PC-9 (cell line): ENCODE measurements around the gene MYH11. TPM values are rescaled to one million over a fixed set of nuclear protein-coding genes. Genes with fewer than 3 reads are reported as not detected.

Source experiments
- BruUV-seq: library from RNA; stranded (reverse); fragments of 400-500 nt; replicated peaks from 2 replicates; lab custom pipeline; 2021; lab: Mats Ljungman, UMichigan
- CTCF ChIA-PET: fragments of 300-600 bp; sonication (Branson Sonifier 250); formaldehyde crosslinking; loops from one replicate; lab custom pipeline; 2022; ENCODE audit warnings: antibody characterized with exemption; lab: Charles Lee
- POLR2A ChIA-PET: fragments of 300-600 bp; sonication (Branson Sonifier 250); formaldehyde crosslinking; loops from one replicate; lab custom pipeline; 2022; ENCODE audit warnings: antibody characterized with exemption; ENCODE audit not compliant: unreplicated experiment; lab: Charles Lee
- DNase-seq, 2 experiments: peaks; one replicate each; pipeline versions ENCODE4 v3.0.0 to v3.0.0-alpha.2; 2015 to 2022; ENCODE audit warnings: mixed read lengths in 1 of 2
- H2AFZ ChIP-seq: fragments of 200-600 bp; sonication (generic); 2 replicates; pipeline ENCODE4 v1.8.1; 2017; ENCODE audit warnings: antibody characterized with exemption
- H3F3A ChIP-seq: fragments of 200-600 bp; sonication (generic); 2 replicates; pipeline ENCODE4 v1.8.1; 2017; ENCODE audit warnings: antibody characterized with exemption, mild to moderate bottlenecking, low read depth; ENCODE audit not compliant: insufficient read depth
- H3K27ac ChIP-seq: fragments of 200-600 bp; sonication (generic); 2 replicates; pipeline ENCODE4 v1.6.1; 2016; ENCODE audit warnings: mixed run types
- H3K27me3 ChIP-seq: fragments of 200-600 bp; sonication (generic); 2 replicates; pipeline ENCODE4 v1.6.1; 2016; ENCODE audit warnings: low read depth, mixed run types; ENCODE audit not compliant: insufficient read depth
- H3K36me3 ChIP-seq: fragments of 200-600 bp; sonication (generic); 2 replicates; pipeline ENCODE4 v1.6.1; 2016; ENCODE audit warnings: low read depth, mixed run types
- H3K4me1 ChIP-seq: fragments of 200-600 bp; sonication (generic); replicated peaks from 2 replicates; pipeline ENCODE4 v1.6.1; 2016; ENCODE audit warnings: mixed run types; ENCODE audit not compliant: insufficient read depth
- H3K4me2 ChIP-seq: fragments of 200-600 bp; sonication (generic); 2 replicates; pipeline ENCODE4 v1.6.1; 2017; ENCODE audit warnings: mixed run types
- H3K4me3 ChIP-seq: fragments of 200-600 bp; sonication (generic); 2 replicates; pipeline ENCODE4 v1.6.1; 2016; ENCODE audit warnings: mixed run types
- H3K79me2 ChIP-seq: fragments of 200-600 bp; sonication (generic); 2 replicates; pipeline ENCODE4 v1.6.1; 2017; ENCODE audit warnings: low read depth, mixed run types
- H3K9me2 ChIP-seq: fragments of 200-600 bp; sonication (generic); 2 replicates; pipeline ENCODE4 v1.8.1; 2017; ENCODE audit warnings: mild to moderate bottlenecking; ENCODE audit not compliant: insufficient read depth
- H3K9me3 ChIP-seq: fragments of 200-600 bp; sonication (generic); 2 replicates; pipeline ENCODE4 v1.8.1; 2016; ENCODE audit warnings: low read depth; ENCODE audit not compliant: insufficient read depth
- H4K20me1 ChIP-seq: fragments of 200-600 bp; sonication (generic); 2 replicates; pipeline ENCODE4 v1.8.1; 2017; ENCODE audit not compliant: insufficient read depth
- EZH2 ChIP-seq: fragments of 200-600 bp; sonication (generic); IDR thresholded peaks from 2 replicates; pipeline ENCODE4 v1.8.0; 2017; ENCODE audit warnings: antibody characterized with exemption, low read depth
- intact Hi-C: fragments of 100-400 bp; cut with micrococcal nuclease; formaldehyde crosslinking; loops from one replicate; pipeline ENCODE4 v1.10.0; 2022; ENCODE audit not compliant: unreplicated experiment
- total RNA-seq: library from RNA; stranded (reverse); gene quantifications from 2 replicates; pipeline ENCODE4 v1.2.3, GENCODE V29; 2021
- TF ChIP-seq, protein P1 (sequence below): fragments of 200-600 bp; sonication (generic); conservative IDR thresholded peaks from 2 replicates; pipeline ENCODE4 v1.6.1; 2017; ENCODE audit warnings: mixed run types, antibody characterized with exemption, mild to moderate bottlenecking, moderate library complexity

The MYH11 gene
- total RNA-seq, 1 experiment from 2014 or later, result 0.11 TPM

DNA sequence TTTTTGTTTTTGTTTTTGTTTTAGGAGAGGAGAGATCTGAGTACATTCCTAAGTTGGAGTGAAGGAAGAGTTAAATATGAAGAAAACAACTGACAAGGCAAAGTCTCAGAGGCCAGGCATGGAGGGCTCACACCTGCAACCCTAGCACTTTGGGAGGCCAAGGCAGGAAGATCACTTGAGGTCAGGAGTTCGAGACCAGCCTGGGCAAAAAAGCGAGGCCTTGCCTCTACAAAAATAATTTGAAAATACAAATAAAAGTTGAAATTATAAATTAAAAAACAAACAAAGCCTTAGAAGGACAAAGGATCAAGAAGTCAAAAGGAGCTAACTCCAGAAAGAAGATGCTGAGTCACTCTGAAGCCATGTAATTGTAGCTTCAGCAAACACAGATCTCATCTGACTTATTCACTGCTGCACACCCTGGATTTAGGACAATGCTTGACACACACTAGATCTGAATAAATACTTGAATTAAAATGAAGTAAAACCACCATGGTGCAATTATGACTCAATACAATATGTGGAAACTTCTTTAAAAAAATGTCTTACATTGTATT lies 22.5 kb upstream of the MYH11 start:
- POLR2A ChIA-PET, result interaction anchor here (0.6 to 1.2 kb wide), 5 partner anchors 66 to 193 kb away, joined by 3 to 8 read pairs (median 4); no protein-coding TSS in a partner anchor
- Histone ChIP-seq H4K20me1 (no peaks in the 10 kb centered on the region), H3K4me1 (peaks cover 42% of the 10 kb centered on the region), H3F3A (peaks cover 62% of the 10 kb centered on the region), H3K36me3 (peaks cover 45% of the 10 kb centered on the region), H3K9me2 (no peaks in the 10 kb centered on the region), H3K9me3 (no peaks in the 10 kb centered on the region), H3K27me3 (no peaks in the 10 kb centered on the region), H3K79me2 (peaks cover 63% of the 10 kb centered on the region), H3K4me2 (peak overlapping the region; percentile 50), H2AFZ (no peak overlapping the region), H3K4me3 (no peak overlapping the region), H3K27ac (peak overlapping the region; percentile 96)
- no TSS peak for BruUV-seq
- intact Hi-C loops, result loop anchor here (1.0 to 5.0 kb wide), 6 partner anchors 19 to 195 kb away; no protein-coding TSS in a partner anchor
- peak; percentile 44 to 96 for DNase-seq
- no peak for TF ChIP-seq EZH2
- TF ChIP-seq, protein P1, sequence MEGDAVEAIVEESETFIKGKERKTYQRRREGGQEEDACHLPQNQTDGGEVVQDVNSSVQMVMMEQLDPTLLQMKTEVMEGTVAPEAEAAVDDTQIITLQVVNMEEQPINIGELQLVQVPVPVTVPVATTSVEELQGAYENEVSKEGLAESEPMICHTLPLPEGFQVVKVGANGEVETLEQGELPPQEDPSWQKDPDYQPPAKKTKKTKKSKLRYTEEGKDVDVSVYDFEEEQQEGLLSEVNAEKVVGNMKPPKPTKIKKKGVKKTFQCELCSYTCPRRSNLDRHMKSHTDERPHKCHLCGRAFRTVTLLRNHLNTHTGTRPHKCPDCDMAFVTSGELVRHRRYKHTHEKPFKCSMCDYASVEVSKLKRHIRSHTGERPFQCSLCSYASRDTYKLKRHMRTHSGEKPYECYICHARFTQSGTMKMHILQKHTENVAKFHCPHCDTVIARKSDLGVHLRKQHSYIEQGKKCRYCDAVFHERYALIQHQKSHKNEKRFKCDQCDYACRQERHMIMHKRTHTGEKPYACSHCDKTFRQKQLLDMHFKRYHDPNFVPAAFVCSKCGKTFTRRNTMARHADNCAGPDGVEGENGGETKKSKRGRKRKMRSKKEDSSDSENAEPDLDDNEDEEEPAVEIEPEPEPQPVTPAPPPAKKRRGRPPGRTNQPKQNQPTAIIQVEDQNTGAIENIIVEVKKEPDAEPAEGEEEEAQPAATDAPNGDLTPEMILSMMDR, result 0 out of 2 replicates have a peak, but pooled peaks have one; percentile 14
- CTCF ChIA-PET, result no interaction called here

GRCh38 chr16:15876503-15876902 lies 19.7 kb upstream of the MYH11 start:
- BruUV-seq, result no TSS peak
- intact Hi-C loops, result loop anchor here (5.0 kb wide), 1 partner anchor 141 kb away; no protein-coding TSS in a partner anchor
- peak overlapping the region; percentile 23; the same call in 1 of the 2 replicates for H3K27ac ChIP-seq
- H3K9me2 ChIP-seq, result no peaks in the 10 kb centered on the region
- ChIA-PET CTCF (no interaction called here), POLR2A (no interaction called here)
- H3K36me3 ChIP-seq, result peaks cover 47% of the 10 kb centered on the region
- peaks cover 51% of the 10 kb centered on the region for H3F3A ChIP-seq
- H2AFZ ChIP-seq, result no peak overlapping the region
- no peaks in the 10 kb centered on the region for H3K9me3 ChIP-seq
- H3K27me3 ChIP-seq, result no peaks in the 10 kb centered on the region
- no peak overlapping the region for H3K4me3 ChIP-seq
- H3K4me2 ChIP-seq, result no peak overlapping the region
- peaks cover 41% of the 10 kb centered on the region for H3K4me1 ChIP-seq
- DNase-seq, result peak in 1 of 2 experiments; percentile 43
- no peaks in the 10 kb centered on the region for H4K20me1 ChIP-seq
- peaks cover 47% of the 10 kb centered on the region for H3K79me2 ChIP-seq
- TF ChIP-seq, protein P1, result no peak

- no peak overlapping the region for H3K4me3 ChIP-seq
- peaks cover 48% of the 10 kb centered on the region for H3K36me3 ChIP-seq
- H2AFZ ChIP-seq, result no peak overlapping the region
- BruUV-seq, result no TSS peak
- H3K79me2 ChIP-seq, result peaks cover 37% of the 10 kb centered on the region
- peaks cover 39% of the 10 kb centered on the region for H3F3A ChIP-seq
- H3K4me2 ChIP-seq, result no peak overlapping the region
- no peaks in the 10 kb centered on the region for H4K20me1 ChIP-seq
- DNase-seq, result peak; percentile 39 to 57
- H3K9me3 ChIP-seq, result no peaks in the 10 kb centered on the region
- TF ChIP-seq, protein P1, result peak; percentile 81
- no peak for TF ChIP-seq EZH2
- H3K9me2 ChIP-seq, result no peaks in the 10 kb centered on the region
- H3K4me1 ChIP-seq, result peaks cover 24% of the 10 kb centered on the region
- H3K27ac ChIP-seq, result peak overlapping the region; percentile 27
- CTCF ChIA-PET, result interaction anchor here (0.6 to 1.3 kb wide), 9 partner anchors 15 to 200 kb away, joined by 3 to 13 read pairs (median 4); no protein-coding TSS in a partner anchor
- POLR2A ChIA-PET, result interaction anchor here (0.6 to 1.2 kb wide), 5 partner anchors 14 to 78 kb away, joined by 3 to 13 read pairs (median 7); partner anchors contain the start of gene CEP20
- intact Hi-C loops, result loop anchor here (1.0 to 5.0 kb wide), 2 partner anchors 142 to 252 kb away; no protein-coding TSS in a partner anchor
- H3K27me3 ChIP-seq, result no peaks in the 10 kb centered on the region
These were observed 18.0 kb upstream of the MYH11 start for GRCh38 chr16:15874745-15875314.
